ENCODE data around the gene TENM3. TPM values are rescaled to one million over a fixed set of nuclear protein-coding genes. Genes with fewer than 3 reads are reported as not detected.
A peak's percentile ranks its signal among the peaks of the same experiment; 100 is the strongest.

TENM3 gene
- total RNA-seq, 1 experiment from 2014 or later, result 34.1 TPM

DNA sequence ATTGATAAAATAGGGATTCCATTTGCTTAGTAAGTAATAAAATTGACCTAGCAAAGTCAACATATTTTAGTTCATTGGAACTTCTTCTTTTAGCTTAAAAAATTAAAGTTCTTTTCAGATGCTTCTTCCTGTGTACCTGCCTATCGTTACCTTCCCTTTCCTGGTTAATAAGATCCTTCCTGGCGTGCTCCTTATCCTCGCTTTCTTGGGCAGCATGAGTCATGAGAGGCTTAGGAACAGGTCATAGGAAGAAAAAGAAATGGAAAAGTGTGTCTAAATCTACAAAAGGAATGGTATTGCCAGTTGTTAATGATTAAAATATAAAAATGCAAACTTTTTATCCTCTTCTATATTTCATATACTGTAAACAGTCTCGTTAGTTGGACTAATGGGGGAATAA lies 503.7 kb downstream of the TENM3 start:
- ChIA-PET POLR2A (interaction anchor here (0.7 kb wide), 1 partner anchor 584 kb away, joined by 3 read pairs; no protein-coding TSS in a partner anchor), CTCF (no interaction called here)
- intact Hi-C loops (cut with micrococcal nuclease), result no loop called here
- peaks cover 5% of the 10 kb centered on the region for H3K36me3 Mint-ChIP-seq (ENCODE audit: insufficient read depth, unreplicated experiment)
- H3K4me3 Mint-ChIP-seq (ENCODE audit: unreplicated experiment), result no peak overlapping the region
- TF ChIP-seq, protein P1, sequence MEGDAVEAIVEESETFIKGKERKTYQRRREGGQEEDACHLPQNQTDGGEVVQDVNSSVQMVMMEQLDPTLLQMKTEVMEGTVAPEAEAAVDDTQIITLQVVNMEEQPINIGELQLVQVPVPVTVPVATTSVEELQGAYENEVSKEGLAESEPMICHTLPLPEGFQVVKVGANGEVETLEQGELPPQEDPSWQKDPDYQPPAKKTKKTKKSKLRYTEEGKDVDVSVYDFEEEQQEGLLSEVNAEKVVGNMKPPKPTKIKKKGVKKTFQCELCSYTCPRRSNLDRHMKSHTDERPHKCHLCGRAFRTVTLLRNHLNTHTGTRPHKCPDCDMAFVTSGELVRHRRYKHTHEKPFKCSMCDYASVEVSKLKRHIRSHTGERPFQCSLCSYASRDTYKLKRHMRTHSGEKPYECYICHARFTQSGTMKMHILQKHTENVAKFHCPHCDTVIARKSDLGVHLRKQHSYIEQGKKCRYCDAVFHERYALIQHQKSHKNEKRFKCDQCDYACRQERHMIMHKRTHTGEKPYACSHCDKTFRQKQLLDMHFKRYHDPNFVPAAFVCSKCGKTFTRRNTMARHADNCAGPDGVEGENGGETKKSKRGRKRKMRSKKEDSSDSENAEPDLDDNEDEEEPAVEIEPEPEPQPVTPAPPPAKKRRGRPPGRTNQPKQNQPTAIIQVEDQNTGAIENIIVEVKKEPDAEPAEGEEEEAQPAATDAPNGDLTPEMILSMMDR (IDR thresholded peaks at IDR 0.05; ENCODE audit: unreplicated experiment), result no peak
- no peak for DNase-seq (ENCODE audit: unreplicated experiment)
- peaks cover 12% of the 10 kb centered on the region for H3K9me3 Mint-ChIP-seq (ENCODE audit: unreplicated experiment)
- H3K27me3 Mint-ChIP-seq (ENCODE audit: insufficient read depth, unreplicated experiment), result no peaks in the 10 kb centered on the region
- BruUV-seq (replicated peaks), result no TSS peak
- peaks cover 17% of the 10 kb centered on the region for H3K4me1 Mint-ChIP-seq (ENCODE audit: insufficient read depth, unreplicated experiment)
- no peak overlapping the region for H3K27ac Mint-ChIP-seq (ENCODE audit: low read depth, unreplicated experiment)

DNA sequence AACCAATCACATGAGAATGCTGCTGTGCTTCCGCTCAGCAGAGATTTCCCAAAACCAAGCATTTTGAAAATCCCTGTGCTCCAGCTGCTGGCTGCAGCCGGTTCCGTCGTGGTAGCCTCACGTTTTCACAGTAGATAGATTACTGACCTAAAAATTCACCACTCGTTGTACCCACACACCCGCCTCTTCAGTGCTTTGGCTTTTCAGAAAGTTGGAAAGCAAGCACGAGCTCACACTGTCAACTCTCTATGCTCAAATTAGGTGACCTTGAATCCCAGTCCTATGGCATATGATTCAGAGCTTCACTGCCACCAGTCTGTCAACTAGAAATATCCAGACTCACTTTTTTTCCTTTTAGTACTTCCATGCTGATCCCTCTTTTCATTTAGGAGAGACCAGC lies 505.1 kb downstream of the TENM3 start:
- no TSS peak for BruUV-seq (replicated peaks)
- CTCF ChIA-PET, result interaction anchor here (0.6 kb wide), 1 partner anchor 339 kb away, joined by 3 read pairs; no protein-coding TSS in a partner anchor
- intact Hi-C loops (cut with micrococcal nuclease), result no loop called here

DNA sequence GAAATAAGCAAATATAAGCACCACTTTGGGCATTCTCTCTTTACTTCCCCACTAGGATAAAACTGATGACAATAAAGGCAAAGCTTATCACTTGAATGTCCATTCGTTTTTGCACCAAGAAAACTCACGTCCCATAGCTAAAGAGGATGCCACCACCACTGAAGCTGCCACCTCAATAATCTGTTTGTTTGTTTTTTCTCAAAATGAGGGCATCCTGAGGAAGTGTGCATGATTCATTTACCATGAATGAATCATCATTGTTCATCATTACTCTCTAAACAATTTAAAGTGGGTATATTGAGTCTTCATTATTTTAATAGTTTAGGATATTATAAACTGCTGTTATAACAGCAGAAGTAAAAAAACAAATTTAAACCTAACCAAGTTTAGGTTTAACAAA lies 505.7 kb downstream of the TENM3 start:
- H3K27ac Mint-ChIP-seq (ENCODE audit: low read depth, unreplicated experiment), result no peak overlapping the region
- no peak overlapping the region for H3K4me3 Mint-ChIP-seq (ENCODE audit: unreplicated experiment)
- intact Hi-C loops (cut with micrococcal nuclease), result no loop called here
- peaks cover 17% of the 10 kb centered on the region for H3K4me1 Mint-ChIP-seq (ENCODE audit: insufficient read depth, unreplicated experiment)
- ChIA-PET CTCF (interaction anchor here (0.6 kb wide), 1 partner anchor 340 kb away, joined by 3 read pairs; no protein-coding TSS in a partner anchor), POLR2A (interaction anchor here (1.0 kb wide), 1 partner anchor 11 kb away, joined by 5 read pairs; no protein-coding TSS in a partner anchor)
- no TSS peak for BruUV-seq (replicated peaks)
- DNase-seq (ENCODE audit: unreplicated experiment), result peak; percentile 21
- TF ChIP-seq, protein P1 (IDR thresholded peaks at IDR 0.05; ENCODE audit: unreplicated experiment), result no peak
- H3K27me3 Mint-ChIP-seq (ENCODE audit: insufficient read depth, unreplicated experiment), result no peaks in the 10 kb centered on the region
- H3K36me3 Mint-ChIP-seq (ENCODE audit: insufficient read depth, unreplicated experiment), result peaks cover 6% of the 10 kb centered on the region
- H3K9me3 Mint-ChIP-seq (ENCODE audit: unreplicated experiment), result peaks cover 12% of the 10 kb centered on the region

More for the DNA sequence above, 505.1 kb downstream of the TENM3 start:
- H3K4me1 Mint-ChIP-seq (ENCODE audit: insufficient read depth, unreplicated experiment), result peaks cover 17% of the 10 kb centered on the region
- TF ChIP-seq, protein P1 (IDR thresholded peaks at IDR 0.05; ENCODE audit: unreplicated experiment), result no peak
- H3K36me3 Mint-ChIP-seq (ENCODE audit: insufficient read depth, unreplicated experiment), result peaks cover 6% of the 10 kb centered on the region
- no peaks in the 10 kb centered on the region for H3K27me3 Mint-ChIP-seq (ENCODE audit: insufficient read depth, unreplicated experiment)
- no peak overlapping the region for H3K27ac Mint-ChIP-seq (ENCODE audit: low read depth, unreplicated experiment)
- DNase-seq (ENCODE audit: unreplicated experiment), result no peak
- H3K4me3 Mint-ChIP-seq (ENCODE audit: unreplicated experiment), result no peak overlapping the region
- H3K9me3 Mint-ChIP-seq (ENCODE audit: unreplicated experiment), result peaks cover 12% of the 10 kb centered on the region
- POLR2A ChIA-PET, result interaction anchor here (1.0 kb wide), 1 partner anchor 10 kb away, joined by 5 read pairs; no protein-coding TSS in a partner anchor

DNA sequence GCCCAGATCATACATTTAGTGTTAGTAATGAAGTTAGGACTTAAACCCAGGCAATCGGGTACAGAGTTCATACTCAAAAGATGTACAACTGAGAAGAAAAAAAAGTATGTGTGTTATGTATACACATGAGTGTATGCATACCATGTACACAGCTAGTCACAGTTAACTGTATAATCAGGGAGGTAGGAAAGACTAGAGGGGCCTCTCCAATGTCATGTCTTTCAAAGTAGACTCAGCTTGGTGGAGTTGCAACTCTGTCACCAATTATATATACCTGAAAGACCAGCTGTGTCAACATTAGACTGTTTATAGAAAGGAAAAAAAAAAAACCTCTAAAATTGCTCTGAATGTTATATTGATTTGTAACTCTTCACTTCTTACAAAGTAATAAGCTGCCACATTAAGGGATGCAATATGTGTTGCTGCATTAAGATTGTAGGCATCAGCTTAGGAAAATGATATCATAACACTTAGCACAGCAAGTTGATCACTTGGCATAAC lies 506.5 kb downstream of the TENM3 start:
- TF ChIP-seq, protein P1 (IDR thresholded peaks at IDR 0.05; ENCODE audit: unreplicated experiment), result no peak
- DNase-seq (ENCODE audit: unreplicated experiment), result no peak
- intact Hi-C loops (cut with micrococcal nuclease), result no loop called here
- Mint-ChIP-seq H3K36me3 (ENCODE audit: insufficient read depth, unreplicated experiment) (peaks cover 12% of the 10 kb centered on the region), H3K4me3 (ENCODE audit: unreplicated experiment) (no peak overlapping the region), H3K27me3 (ENCODE audit: insufficient read depth, unreplicated experiment) (no peaks in the 10 kb centered on the region), H3K27ac (ENCODE audit: low read depth, unreplicated experiment) (no peak overlapping the region), H3K4me1 (ENCODE audit: insufficient read depth, unreplicated experiment) (peaks cover 16% of the 10 kb centered on the region), H3K9me3 (ENCODE audit: unreplicated experiment) (peaks cover 12% of the 10 kb centered on the region)
- BruUV-seq (replicated peaks), result no TSS peak
- ChIA-PET POLR2A (no interaction called here), CTCF (interaction anchor here (0.6 kb wide), 1 partner anchor 708 kb away, joined by 3 read pairs; no protein-coding TSS in a partner anchor)
